AG08395 (cell line): ENCODE data around the gene EDARADD.

Source experiments
- DNase-seq: peaks from one replicate; pipeline ENCODE4 v3.0.0; 2012; ENCODE audit warnings: mixed read lengths, low spot score

EDARADD gene

GRCh38 chr1:236394879-236395229 lies 768 bp downstream of the EDARADD start:
- DNase-seq, result no peak

- DNase-seq, result no peak
Measured at GRCh38 chr1:236395230-236395946, 1.3 kb downstream of the EDARADD start.

- no peak for DNase-seq
Measured at GRCh38 chr1:236395947-236396664, 2.0 kb downstream of the EDARADD start.

DNA sequence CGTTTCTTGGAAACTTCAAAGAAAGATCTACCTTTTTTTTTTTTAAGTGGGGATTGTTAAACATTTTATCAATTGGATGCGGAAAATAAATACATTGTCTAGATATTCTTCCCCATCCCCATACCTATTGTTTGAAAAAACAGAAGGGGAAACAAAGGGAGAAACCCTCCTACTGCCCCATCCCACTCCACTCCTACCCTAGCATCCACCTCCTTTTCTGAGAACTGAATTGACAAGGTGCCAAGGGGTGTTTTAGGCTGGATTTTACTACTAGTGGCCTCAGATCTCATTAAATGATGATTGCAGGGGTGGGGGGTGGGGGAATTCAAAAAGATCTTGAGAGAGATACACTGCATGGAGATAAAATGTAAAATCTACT lies 2.6 kb downstream of the EDARADD start:
- DNase-seq, result no peak

DNA sequence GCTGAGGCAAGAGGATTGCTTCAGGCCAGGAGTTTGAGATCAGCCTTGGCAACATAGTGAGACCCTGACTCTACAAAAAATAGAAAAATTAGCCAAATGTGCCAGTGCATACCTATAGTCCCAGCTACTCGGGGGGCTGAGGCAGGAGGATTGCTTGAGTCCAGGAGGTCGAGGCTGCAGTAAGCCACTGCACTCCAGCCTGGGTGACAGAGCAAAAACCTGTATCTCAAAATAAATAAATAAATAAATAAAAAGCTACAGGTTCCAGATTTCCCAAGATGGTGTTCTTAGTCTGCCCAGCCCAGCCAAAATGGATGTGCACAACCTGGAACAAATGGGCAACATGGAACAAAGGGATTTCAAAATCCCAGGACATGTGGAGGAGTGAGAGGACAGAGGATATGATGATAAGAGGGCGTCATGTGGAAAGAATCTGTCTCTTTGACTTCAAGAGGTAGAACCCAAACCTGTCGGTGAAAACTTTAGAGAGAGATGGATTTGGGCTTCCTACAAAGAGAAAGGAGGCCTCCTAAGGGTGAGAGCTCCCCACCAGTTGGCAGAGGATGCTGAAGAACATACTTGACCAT lies 3.2 kb downstream of the EDARADD start:
- no peak for DNase-seq

DNA sequence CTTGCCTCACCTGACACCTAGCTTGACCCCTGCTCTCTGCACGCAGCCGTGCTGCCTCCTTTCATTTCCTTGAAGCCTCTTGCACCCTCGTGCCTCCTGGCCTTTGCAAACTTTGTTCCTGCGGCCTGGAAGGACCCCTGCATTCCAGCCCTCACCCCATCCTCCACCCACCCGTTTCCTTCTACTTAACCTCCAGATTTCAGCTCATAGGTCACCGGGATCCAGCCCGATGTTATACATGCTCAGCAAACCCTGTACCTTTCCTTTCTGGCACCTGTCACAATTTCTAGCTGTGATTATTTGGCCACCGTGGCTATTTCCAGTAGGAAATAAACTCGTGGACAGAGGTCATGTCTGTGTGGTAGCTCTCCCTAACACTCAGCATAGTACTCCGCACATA lies 4.5 kb downstream of the EDARADD start:
- DNase-seq, result no peak

- DNase-seq, result no peak
Measured at GRCh38 chr1:236400061-236400603, 6.0 kb downstream of the EDARADD start.

DNA sequence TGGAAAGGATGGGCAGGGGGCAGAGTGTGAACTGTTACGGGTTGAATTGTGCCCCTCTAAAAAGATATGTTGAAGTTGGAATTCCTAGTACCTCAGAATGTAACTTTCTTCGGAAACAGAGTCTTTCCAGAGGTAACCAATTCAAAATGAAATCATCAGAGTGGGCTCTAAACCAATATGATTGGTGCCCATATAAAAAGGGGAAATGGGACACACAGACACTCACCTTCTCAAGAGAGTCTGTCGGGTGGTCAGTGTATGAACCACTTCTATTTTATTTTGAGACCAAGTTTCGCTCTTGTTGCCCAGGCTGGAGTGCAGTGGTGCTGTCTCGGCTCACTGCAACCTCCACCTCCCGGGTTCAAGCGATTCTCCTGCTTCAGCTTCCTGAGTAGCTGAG lies 7.6 kb downstream of the EDARADD start:
- no peak for DNase-seq

GRCh38 chr1:236403905-236404696 lies 10.0 kb downstream of the EDARADD start:
- DNase-seq, result no peak

DNA sequence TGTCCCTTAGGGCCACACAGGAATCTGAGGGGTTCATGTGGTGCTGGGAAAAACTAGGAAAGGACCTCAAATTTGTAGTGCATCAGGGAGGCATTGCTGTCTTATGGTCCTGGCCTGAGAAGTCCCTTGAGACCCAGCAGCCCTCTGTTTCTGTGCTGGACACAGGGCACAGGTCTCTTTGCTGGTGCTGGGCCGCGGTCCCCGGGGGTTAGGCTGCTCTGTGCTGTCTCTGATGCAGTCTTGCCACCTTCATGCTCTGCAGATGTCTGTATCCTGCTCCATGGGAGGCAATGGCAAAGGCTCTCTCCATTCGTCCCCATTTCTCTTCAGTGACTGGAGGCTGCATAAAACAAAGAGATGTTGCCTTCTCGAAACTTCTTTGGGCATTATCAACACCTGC lies 13.0 kb downstream of the EDARADD start:
- no peak for DNase-seq

- DNase-seq, result no peak
Measured at GRCh38 chr1:236413688-236414087, 19.6 kb downstream of the EDARADD start.

DNA sequence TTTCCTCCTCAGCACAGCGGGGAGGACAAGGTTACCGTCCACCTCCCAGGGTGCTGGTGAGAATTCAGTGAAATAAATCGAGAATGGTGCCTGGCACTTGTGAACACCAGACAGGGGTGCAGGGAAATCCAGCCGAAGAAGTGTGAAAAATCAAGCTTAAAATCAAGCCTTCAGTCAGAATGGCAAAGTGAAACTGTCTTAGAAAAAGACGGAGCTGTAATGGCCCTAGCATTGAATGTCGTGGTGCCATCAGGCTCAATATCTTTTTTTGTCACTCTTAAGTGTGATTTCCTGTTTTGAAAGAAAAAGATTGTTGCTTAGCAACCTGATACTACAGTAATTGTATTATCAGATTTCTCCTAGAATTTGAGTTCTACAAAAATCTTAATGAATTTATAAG lies 22.1 kb downstream of the EDARADD start:
- no peak for DNase-seq

DNA sequence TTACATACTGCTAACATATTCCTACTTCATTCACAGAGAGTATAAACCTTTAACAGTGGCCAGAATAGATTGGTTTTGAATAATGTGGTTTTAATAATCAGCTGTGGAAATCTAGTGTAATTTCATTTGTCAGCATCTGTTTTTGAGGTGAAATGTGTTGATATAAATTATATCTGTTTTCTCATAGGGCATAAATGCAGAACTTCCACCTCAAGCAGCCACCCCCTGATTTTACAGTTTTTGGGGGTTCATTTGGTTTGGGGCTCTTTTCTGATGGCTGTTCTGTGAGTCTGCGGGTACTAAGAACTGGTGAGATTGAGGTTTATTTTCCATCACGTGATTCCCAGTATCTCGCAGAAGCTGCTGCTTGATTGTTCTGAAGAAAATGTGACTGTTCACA lies 23.2 kb downstream of the EDARADD start:
- no peak for DNase-seq

- DNase-seq, result no peak
Measured at GRCh38 chr1:236419502-236419901, 25.4 kb downstream of the EDARADD start.

DNA sequence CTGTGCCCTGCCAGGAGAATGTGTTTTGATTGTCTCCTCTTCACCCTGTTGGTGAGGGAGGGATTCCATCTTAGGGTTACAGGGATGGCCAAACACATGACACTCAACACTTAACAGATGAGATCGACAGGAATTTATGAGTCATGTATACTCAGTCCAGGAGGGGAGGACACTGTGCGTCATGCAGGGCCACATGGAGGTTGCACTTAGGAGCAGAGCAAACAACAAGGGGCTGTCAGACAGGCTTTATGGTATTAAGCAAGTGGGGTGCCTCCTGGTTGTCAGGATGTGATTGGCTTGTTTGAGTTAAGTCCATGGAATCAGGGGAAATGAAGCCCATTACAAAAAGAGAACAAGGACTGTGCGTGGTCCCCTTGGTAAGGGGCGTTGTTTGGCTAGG lies 26.9 kb downstream of the EDARADD start:
- no peak for DNase-seq

DNA sequence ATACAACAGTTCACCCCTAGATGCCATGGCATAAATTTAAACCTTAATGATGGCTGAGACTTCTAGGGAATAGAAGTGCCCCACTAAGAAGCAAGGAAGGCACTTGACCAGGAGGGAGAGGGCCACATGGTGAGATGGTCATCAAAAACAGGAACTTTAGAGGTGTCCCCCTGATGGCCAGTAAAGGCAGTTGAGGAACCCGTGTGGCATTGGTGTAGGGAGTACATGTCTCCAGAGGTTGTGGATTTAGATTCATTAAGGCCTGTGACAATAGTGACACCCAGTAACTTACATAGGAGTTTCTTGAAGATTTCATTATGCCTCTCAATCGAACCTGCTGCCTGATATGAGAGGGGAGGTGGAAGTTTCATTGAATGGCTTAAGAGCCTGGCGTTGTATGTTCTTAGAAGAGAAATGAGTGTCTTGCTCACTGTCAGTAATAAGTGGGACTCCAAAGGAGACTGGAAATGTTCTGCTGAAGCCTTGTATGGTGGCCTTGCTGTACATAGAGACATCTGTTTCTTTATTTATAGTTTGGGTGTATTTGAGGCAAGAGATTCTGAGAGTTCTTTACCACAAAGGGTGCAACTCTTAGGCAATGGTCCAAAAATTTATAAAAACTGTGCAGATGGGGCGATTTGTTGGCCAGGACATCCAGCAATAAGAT lies 27.9 kb downstream of the EDARADD start:
- DNase-seq, result no peak

DNA sequence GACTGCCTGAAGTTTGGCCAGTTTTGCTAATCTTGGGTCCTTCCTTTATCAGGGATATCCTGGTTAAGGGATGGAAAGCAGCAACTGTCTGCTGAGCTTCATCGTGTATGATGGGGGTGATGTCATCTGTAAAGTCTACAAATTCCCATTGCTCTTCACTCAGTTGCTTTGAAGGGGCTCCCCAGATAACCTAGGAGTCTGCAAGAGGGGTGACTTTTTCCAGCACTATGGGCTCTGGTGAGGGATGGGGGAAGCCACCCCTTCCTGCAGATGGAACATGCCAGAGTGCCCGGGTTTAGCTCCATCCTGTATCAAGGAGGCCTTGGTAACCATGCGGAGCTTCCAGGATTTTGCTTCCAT lies 28.4 kb downstream of the EDARADD start:
- no peak for DNase-seq

GRCh38 chr1:236425031-236425663 lies 31.1 kb downstream of the EDARADD start:
- no peak for DNase-seq

DNA sequence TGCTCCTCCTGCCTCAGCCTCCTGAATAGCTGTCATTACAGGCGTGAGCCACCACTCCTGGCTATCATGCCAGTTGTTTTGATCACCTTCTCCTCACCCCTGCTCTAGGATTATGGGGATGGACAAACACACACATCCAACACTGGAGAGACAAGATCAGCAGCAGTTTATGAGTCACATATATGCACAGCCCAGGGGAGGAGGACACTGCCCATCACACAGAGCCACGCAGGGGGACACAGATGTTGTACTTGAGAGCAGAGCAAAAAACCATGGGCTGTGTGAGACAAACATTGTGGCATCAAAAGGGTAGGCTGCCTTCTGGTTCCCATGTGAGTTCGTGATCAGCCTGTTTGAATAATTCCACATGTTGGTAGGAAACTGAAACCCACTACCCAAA lies 32.1 kb downstream of the EDARADD start:
- no peak for DNase-seq

- DNase-seq, result no peak
Measured at GRCh38 chr1:236429715-236430274, 35.7 kb downstream of the EDARADD start.

DNA sequence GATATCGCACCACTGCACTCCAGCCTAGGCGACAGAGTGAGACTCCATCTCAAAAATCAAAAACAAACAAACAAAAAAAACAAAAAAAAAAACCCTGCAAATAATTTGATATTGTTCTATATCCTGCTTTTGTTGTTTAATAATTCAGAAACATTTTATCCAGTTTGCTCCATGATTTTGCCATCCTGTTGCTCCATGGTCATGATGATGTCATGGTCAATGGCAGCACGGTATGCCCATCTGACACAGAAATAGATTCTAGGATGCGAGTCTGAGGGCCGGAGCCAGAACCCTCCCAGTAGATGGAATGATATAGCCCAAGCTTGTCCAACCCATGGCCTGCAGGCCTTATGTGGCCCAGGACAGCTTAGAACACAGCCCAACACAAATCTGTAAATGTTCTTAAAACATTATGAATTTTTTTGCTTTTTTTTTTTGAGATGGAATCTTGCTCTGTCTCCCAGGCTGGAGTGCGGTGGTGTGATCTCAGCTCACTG lies 39.8 kb downstream of the EDARADD start:
- DNase-seq, result no peak
